Left ventricle myocardium superior (tissue), 1 donor: ENCODE measurements around the gene FHIT. TPM values are rescaled to one million over a fixed set of nuclear protein-coding genes. Genes with fewer than 3 reads are reported as not detected.

Experiments
- ATAC-seq: fragments of 200-7000 bp; cut with Tn5 transposase; one replicate; pipeline ENCODE4 v1.9.1; 2020; ENCODE audit warnings: mild to moderate bottlenecking, moderate library complexity
- DNase-seq: peaks from one replicate; pipeline ENCODE4 v3.0.0-alpha.2; 2020
- intact Hi-C: fragments of 100-400 bp; cut with micrococcal nuclease; formaldehyde crosslinking; loops from one replicate; pipeline ENCODE4 v1.11.0; 2022
- total RNA-seq: library from RNA; stranded (reverse); fragmentation: NEBNext Ultra II Directional; extraction: Animal tissue kit (Norgen Biotek cat#: 25700); gene quantifications from one replicate; pipeline ENCODE4 v1.2.1, GENCODE V29; 2021
- donor health status: DM: no; HTN: yes; CAD: no; lungs with severe emphysema.

Gene FHIT
- total RNA-seq, 1 donor from 2014 or later: 18.2 TPM

DNA sequence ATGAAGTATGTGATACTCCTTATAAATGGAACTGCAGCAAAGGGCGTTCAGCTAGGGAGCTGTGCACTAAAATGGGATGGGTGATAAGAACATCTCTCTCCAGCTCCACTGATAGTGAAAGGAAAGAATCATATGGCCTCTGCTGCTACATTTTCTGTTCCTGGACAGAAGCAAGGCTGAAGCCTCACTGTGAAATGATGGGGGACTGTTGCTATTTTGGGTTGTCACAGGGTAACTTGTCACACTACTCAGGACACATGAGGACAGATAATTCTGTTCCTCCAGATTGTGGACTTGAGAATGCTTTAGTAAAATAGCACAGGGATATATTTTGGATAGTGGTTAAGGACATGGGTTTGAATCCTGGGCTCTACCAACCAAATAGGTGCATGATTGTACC lies 423.6 kb downstream of the FHIT start:
- DNase-seq (no peak), ATAC-seq (peak; percentile 80)
- intact Hi-C loops: no loop called here

DNA sequence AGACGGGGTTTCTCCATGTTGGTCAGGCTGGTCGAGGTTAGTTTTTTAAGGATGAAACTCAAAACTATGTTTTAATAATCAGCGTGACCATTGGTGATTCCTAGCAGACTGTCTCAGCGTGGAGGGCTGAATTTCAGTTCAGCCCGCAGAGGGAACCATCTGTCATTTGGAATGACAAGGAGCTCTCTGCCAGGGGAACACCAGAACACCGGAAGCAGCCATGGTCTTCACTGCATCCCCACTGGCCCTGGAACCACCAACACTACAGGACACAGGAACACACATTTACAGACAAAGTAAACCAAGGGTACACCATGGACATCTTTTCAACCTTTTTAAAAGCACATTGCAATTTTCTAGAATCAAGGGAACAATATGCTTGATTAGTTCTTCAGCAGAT lies 424.7 kb downstream of the FHIT start:
- no peak for DNase-seq
- intact Hi-C loops: no loop called here
- no peak for ATAC-seq

DNA sequence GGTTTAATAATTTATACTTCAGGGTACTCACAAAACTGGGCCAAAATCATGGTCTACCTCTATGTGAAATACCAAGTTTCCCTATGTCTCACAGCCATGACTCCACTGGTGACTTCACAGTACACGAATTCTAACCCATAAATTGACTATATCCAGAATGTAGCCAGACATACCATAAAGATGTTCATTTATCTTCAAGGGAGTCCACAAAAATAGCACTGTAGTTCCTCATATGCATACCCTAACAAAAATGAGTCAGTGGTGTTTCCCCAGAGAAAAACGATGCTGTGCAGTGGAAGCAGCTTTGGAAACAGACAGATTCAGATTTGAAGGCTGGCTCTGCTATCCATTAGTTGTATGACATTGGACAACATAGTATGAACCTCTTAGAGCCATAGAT lies 438.8 kb downstream of the FHIT start:
- DNase-seq (no peak), ATAC-seq (no peak)
- intact Hi-C loops: no loop called here

DNA sequence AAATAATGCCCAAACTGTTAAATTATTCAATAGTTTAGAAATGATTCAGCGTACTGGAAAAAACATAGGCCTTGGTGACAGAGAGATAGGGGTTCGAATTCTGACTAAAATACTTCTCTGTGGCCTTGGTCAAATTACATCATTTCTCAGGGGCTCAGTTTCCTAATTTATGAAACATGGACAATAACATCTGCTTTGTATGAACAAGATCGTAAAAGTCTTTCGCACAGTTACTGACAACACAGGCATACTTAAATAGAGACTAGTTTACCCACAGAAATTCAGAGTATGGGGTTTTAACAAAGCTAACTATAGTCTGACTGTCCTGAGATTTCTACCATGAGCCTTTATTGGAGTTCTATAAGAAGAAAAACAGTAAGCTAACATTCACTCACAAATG lies 440.4 kb downstream of the FHIT start:
- DNase-seq: no peak

DNA sequence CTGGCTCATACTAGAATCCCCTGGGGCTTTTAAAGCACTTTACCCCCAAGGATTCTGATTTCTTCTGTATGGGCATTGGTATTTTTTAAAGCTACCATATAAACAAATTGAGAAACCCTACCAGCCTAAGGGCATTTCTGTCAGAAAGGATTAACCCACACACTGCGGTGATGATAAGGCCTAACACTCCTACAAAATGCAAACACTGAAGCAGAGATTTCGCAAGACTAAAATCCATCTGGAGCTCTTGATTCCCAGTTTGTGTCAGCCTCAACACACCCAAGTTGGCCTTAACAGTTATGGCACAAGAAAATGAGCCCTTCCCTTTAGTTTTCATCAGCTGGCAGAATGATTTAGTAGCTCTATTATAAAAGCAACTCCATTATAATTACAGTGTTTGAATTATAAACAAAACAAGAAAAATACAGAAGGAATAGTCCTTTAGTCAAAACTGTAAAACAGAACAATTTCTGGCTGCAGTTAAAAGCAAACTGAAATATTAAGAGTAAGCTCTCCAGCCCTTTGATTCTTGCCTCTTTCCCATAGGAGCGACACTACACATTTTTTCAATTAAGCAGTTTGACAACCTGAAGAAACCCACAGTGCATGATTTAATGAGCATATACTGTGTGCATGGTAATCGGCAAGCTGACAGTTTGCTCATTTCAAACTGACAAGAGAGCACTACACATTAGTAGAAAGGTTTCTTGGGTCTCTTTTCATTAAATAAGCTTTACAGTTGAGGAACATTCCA lies 441.2 kb downstream of the FHIT start:
- peak; percentile 31 for ATAC-seq
- intact Hi-C loops: no loop called here

More for the DNA sequence above, 440.4 kb downstream of the FHIT start:
- ATAC-seq: no peak
- intact Hi-C loops: no loop called here

DNA sequence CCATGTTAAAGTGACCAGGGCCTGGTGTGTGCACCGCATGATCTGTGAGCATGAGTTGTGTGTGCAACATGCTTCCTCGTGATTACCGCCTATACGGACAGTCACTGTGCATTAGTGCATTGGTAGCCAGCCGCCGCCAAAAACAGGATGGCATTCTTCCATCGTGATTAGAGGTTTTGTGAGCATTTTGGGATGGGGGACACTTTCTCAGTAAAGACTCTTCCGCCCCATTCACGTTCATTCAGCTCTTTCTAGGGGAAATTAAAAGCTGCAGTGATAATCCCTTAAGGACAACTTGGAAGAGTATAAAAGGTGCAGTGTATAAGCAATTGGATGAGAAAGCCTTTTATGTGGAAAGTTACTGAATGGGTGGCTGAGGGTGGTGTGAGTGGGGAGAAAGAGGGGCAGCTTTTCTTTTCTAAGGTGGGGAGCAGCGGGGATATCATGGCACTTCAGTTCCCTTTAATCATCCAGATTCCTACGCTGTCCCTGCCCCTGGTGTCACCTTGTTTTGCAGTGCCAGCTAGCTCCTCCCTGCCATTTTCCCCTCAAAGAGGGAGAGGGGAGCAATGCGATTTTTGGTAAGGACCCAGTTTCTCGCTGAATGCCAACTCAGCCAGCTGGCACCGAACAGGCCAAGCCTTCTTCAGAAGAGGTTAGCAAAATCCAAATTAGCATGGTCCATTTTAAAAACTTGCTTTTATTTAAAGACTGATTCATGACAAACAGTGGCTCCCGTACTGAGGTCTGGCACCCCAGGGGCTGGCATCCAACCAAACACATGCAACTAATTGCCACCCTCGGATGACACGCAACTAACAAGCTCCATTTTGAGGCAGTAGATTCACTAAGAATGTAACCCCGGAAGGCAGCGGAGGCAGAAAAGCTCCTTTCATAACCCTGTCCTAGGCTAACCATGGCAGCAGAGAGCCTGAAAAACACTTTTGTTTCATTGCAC lies 447.8 kb downstream of the FHIT start:
- intact Hi-C loops: no loop called here
- ATAC-seq: no peak
- no peak for DNase-seq

More for the DNA sequence above, 441.2 kb downstream of the FHIT start:
- DNase-seq: no peak

DNA sequence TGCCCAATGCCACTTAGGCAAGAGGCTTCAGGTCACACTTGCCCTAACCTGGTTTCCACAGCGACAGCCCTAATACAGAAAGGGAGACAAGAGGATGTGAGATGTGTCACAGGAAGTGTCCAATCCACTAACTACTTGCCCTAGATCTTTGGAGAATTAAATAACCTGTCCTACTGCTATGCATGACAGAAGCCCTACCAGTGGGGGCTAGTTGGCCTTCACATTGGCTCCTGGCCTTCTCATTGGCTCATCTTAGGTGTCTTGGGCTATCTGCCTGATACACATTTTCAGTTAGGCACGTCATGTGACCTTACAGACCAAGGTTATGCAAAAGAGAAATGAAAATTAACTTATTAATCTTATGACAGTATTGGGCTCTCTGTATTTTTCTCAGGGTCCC lies 449.9 kb downstream of the FHIT start:
- DNase-seq (no peak), ATAC-seq (no peak)
- intact Hi-C loops: no loop called here

DNA sequence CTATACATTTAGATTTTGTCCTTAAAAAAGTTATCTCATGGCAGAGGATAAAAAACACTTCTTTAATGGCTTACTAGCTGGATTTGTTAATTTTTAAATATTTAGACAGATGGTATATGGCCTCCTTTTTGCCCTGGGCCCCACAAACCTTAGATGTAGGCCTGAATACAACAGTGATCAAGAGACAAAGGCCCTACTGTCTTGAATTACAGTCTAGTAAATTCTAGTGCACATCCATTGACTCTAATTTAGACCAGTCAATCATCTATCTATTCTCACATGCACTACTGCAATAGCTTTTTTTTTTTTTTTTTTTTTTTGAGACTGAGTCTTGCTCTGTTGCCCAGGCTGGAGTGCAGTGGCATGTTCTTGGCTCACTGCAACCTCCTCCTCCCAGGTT lies 452.8 kb downstream of the FHIT start:
- intact Hi-C loops: no loop called here
- no peak for ATAC-seq
- no peak for DNase-seq

DNA sequence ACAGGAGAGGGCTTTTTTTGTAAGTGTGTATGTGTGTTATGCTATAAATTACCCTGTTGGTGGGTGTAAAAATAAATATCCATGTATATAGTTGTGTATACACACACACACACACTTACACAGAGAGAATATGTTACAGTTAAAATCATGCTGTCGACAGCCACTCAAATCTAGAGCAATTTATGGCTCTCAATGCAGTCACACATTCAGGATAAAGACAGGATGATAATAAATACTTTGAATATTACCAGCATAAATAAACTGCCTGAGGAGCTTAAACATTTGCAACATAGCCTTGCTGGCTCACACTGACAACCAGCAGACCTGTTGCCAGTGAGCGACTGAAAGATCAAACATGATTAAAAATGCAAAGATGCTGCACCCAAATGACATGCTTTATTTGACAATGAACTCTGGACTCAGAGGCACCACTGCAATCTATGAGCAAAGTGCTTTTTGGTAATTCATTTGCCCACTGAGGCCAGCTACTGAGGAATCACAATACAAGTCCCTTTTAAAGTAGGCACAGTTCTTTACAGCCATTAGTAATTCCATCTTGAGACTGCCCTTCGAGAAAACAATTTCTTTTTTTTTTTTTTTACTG lies 458.9 kb downstream of the FHIT start:
- no peak for ATAC-seq
- intact Hi-C loops: no loop called here
- no peak for DNase-seq

DNA sequence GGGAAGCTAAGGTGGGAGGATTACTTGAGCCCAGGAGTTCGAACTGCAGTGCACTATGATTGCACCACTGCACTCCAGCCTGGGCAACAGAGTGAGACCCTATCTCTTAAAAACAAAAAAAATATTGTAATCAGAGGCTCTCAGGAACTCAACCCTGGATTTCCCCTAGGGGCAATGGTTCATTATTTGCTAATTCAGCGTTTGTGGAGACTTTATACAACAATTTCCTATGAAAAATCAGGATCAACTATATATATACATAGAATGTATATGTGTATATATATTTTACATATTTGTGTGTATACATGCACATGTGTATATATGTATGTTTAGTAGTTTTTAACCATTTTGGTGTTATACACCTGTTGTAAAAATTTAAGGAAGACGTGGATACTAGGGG lies 463.1 kb downstream of the FHIT start:
- ATAC-seq: no peak
- intact Hi-C loops: no loop called here
- DNase-seq: no peak

DNA sequence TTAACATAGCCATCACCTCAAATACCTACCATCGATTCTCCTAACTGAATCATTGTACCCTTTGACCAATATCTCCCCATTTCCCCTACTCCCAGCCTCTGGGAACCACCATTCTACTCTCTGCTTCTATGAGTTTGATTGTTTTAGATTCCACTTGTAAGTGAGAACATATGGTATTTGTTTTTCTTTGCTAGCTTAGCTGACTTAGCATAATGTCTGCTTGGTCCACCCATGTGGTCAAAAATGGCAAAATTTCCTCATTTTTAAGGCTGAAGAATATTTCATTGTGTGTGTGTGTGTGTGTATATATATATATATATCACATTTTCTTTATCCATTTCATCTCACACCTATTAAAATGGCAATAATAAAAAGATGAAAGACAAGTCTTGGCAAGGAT lies 469.3 kb downstream of the FHIT start:
- DNase-seq (no peak), ATAC-seq (no peak)
- intact Hi-C loops: no loop called here

DNA sequence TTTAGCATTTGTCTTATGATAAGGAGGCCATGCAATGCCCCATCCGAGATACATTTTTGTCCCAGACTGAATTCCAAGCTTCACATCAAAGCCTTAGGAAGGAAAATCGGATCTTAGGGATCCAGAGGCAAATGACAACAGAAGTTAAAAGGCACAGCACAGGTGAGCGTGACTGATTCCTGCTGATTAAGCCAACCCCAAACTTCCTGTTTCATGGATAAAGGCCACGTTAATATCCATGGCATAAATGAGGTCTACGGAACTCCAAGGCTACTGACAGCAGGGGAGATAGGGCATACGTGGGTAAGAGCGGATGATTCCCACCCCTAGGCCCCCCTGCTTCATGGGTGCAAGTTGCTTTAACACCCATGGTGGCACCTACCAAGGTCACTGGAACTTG lies 471.6 kb downstream of the FHIT start:
- no peak for DNase-seq
- intact Hi-C loops: no loop called here
- no peak for ATAC-seq

DNA sequence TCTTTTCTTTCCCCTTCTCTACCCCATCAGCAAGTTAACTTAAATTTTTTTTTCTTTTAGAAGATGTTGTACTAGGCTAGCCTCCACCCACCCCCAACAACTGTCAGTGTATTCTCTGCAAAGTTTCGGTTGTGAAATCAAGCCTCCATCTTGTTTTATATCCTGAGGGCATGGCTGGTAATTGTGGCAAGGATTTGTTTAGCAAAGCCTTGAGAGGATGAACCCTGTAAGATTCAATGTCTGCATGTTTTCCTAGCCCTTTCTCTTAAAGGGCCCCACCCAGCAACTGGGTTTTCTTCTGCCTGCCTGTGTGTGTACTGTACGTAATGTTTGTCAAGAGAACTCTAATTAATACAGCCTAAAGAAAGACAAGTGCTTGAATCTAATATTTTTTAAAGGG lies 475.3 kb downstream of the FHIT start:
- ATAC-seq (no peak), DNase-seq (no peak)
- intact Hi-C loops: no loop called here

DNA sequence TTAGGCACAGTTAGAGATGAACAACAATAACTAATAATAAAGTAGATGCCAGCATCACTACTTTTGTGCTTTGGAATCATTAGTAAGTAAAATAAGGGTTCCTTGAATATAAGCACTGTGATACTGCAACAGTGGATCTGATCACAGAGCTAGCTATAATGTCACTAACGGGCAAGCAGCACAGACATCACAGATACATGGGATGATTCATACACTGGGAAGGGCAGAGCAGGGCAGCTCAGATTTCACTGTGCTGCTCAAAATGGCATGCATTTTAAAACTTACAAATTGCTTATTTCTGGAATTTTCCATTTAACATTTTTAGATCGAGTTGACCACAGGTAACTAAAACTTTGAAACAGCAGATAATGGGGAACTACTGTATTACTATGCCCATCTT lies 476.6 kb downstream of the FHIT start:
- intact Hi-C loops: no loop called here
- ATAC-seq (no peak), DNase-seq (no peak)

DNA sequence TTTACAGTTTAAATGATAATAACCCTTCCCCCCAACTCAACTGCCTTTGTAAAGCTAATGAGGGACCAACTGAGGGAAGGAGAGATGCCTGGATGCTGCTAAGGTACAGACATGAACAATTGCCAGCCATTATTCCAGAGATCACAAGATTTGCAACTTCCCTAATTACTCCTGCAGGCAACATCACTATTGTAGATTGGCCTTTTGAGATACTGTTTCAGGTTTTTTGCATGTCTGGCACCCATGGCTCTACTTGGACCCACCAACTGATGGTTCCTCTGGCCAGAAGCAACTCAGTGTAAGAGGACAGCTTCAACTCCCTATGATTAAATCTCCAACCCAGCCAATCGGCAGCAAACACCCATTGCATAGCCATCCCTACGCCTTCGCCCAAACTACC lies 478.7 kb downstream of the FHIT start:
- no peak for DNase-seq
- intact Hi-C loops: no loop called here
- no peak for ATAC-seq

DNA sequence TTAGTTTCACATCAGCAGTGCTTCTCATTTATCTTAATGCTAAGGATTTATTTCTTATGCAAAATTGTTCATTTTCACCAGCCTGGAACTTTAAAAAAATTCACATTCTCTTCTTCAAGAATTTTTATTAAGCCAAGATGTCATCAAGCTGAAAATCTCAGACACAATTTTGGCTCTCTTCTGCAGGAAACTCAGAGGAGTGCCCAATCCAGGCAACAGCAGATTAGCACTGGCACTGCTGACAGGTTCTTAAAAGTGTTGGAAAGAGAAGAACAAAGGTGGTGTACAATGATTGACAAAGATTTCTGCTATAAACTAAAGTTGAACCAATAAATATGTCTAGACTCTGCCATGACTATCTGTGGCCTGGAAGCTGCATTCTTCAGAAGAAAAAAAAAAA lies 479.5 kb downstream of the FHIT start:
- DNase-seq (no peak), ATAC-seq (no peak)
- intact Hi-C loops: no loop called here

DNA sequence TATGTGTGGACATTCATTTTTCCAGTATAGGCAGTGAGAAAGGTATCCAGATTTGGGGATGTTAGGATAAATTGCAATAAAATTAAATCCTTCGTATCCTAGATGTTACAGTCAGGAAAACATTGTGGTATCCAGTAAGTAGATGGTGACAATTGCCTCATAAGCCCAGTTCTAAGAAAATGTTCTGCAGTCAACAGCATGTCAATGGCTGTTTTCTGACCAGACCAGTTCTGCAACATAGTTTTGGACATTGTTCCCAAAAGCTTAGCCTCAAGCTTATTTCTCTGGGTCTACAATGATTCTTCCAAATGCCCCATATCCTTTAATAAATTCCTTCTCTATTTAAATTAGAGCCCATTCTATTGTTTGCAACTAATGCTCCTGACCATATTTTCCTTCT lies 480.7 kb downstream of the FHIT start:
- intact Hi-C loops: no loop called here
- DNase-seq (no peak), ATAC-seq (no peak)

DNA sequence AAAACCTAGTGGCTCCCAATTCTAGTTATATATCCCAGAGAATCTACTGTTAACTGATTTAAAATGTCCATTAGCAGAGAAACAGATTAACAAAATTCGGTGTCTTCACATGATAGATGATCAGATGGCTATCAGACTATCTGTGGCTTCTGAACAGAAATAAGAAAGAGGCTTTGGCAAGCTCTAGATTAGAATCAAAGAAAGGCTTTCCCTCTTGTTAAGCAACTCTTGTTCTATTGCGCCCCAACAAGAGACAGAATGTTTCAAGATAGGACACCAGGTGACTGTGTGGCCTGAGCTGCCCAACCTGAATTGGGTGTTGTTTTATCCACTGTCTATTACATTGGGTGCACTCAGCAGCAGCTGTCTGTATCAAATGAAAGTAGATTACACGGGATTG lies 483.7 kb downstream of the FHIT start:
- intact Hi-C loops: no loop called here
- DNase-seq: no peak
- ATAC-seq: no peak

DNA sequence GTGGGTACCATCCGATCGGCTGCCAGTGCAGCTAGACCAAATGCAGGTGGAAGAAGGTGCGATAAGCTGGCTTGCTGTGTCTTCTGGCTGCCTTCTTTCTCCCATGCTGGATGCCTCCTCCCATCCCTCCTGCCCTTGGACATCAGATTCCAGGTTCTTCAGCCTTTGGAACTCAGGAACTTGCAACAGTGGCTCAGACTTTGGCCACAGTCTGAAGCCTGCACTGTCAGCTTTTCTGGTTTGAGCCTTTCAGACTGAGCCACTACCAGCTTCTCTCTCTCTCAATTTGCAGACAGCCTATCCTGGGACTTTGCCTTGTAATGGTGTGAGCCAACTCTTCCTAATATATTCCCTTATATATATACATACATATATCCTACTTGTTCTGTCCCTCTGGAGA lies 485.5 kb downstream of the FHIT start:
- DNase-seq (no peak), ATAC-seq (no peak)
- intact Hi-C loops: no loop called here

DNA sequence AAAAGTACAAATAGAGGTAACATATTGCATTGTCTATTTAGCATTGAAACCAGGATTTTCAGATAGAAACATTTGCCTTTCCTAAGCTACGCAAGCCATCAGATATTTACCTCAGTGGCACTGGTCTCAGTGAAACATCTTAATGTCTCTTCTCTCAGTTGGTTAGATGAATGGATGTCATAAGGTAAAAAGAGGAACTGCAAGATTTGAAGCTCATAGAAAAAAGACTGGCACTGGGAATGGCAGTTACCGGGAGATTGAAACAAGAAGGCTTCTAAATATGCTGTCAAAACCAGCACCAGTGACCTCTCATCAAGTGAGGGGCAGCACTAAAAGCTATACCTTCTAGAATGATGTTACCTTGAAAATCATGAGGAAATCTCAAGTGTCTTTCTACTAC lies 486.4 kb downstream of the FHIT start:
- ATAC-seq (no peak), DNase-seq (no peak)
- intact Hi-C loops: no loop called here
